NCI-H226 (cell line): Measurements from ENCODE around the gene PNMA8C.
"Not testable (repeated sequence)": the region's sequence is repeated elsewhere in the genome, so short reads cannot be mapped to it uniquely, and the experiment has no call there.

ENCODE experiments used
- DNase-seq: peaks from one replicate; pipeline ENCODE4 v3.0.0-alpha.2; 2015

PNMA8C gene

GRCh38 chr19:46410205-46411087, 18.3 kb downstream of the PNMA8C start:
- DNase-seq: no peak

- DNase-seq: no peak
Observed at GRCh38 chr19:46409191-46409590, 19.5 kb downstream of the PNMA8C start.

- no peak for DNase-seq
Observed at GRCh38 chr19:46408664-46409039, 20.1 kb downstream of the PNMA8C start.

- DNase-seq: no peak
Observed at GRCh38 chr19:46407856-46408663, 20.7 kb downstream of the PNMA8C start.

- no peak for DNase-seq
Observed at GRCh38 chr19:46406976-46407375, 21.8 kb downstream of the PNMA8C start.

GRCh38 chr19:46404753-46405468, 23.8 kb downstream of the PNMA8C start:
- DNase-seq: no peak

GRCh38 chr19:46404055-46404752, 24.5 kb downstream of the PNMA8C start:
- no peak for DNase-seq

- DNase-seq: no peak
Observed at GRCh38 chr19:46402725-46403124, 26.0 kb downstream of the PNMA8C start.

GRCh38 chr19:46397801-46398479, 30.8 kb downstream of the PNMA8C start:
- DNase-seq: not testable (repeated sequence)

GRCh38 chr19:46394402-46394797, 34.3 kb downstream of the PNMA8C start:
- peak; percentile 12 for DNase-seq

- no peak for DNase-seq
Observed at GRCh38 chr19:46393456-46394401, 35.0 kb downstream of the PNMA8C start.

- no peak for DNase-seq
Observed at GRCh38 chr19:46392837-46393236, 35.9 kb downstream of the PNMA8C start.

- DNase-seq: no peak
Observed at GRCh38 chr19:46392252-46392801, 36.4 kb downstream of the PNMA8C start.

GRCh38 chr19:46391296-46392251, 37.2 kb downstream of the PNMA8C start:
- DNase-seq: no peak

- no peak for DNase-seq
Observed at GRCh38 chr19:46390866-46391265, 37.9 kb downstream of the PNMA8C start.

GRCh38 chr19:46390121-46390858, 38.4 kb downstream of the PNMA8C start:
- no peak for DNase-seq

GRCh38 chr19:46388311-46389095, 40.2 kb downstream of the PNMA8C start:
- no peak for DNase-seq

- no peak for DNase-seq
Observed at GRCh38 chr19:46387713-46388130, 41.0 kb downstream of the PNMA8C start.
